Karpas-422 (cell line): Measurements from ENCODE around the gene MILR1. TPM values are rescaled to one million over a fixed set of nuclear protein-coding genes. Genes with fewer than 3 reads are reported as not detected.
"Not testable (repeated sequence)": the region's sequence is repeated elsewhere in the genome, so short reads cannot be mapped to it uniquely, and the experiment has no call there.

Experiments used
- DNase-seq: peaks from one replicate; pipeline ENCODE4 v3.0.0-alpha.2; 2015
- H2AFZ ChIP-seq: fragments of 200-600 bp; sonication (generic); 2 replicates; pipeline ENCODE4 v1.6.1; 2014; ENCODE audit warnings: antibody characterized with exemption, low read length, mixed read lengths
- H3K27ac ChIP-seq: fragments of 200-600 bp; sonication (generic); 2 replicates; pipeline ENCODE4 v1.5.1; 2014; ENCODE audit warnings: mild to moderate bottlenecking, low read length, moderate library complexity
- H3K27me3 ChIP-seq: fragments of 200-600 bp; sonication (generic); 2 replicates; pipeline ENCODE4 v1.6.1; 2014; ENCODE audit warnings: low read length, mixed read lengths
- H3K36me3 ChIP-seq: fragments of 200-600 bp; sonication (generic); 2 replicates; pipeline ENCODE4 v1.6.1; 2014; ENCODE audit warnings: low read length, mixed read lengths; ENCODE audit not compliant: insufficient read depth
- H3K4me1 ChIP-seq: fragments of 200-600 bp; sonication (generic); 2 replicates; pipeline ENCODE4 v1.6.1; 2014; ENCODE audit warnings: mild to moderate bottlenecking, low read length, mixed read lengths
- H3K4me2 ChIP-seq: fragments of 200-600 bp; sonication (generic); 2 replicates; pipeline ENCODE4 v1.6.1; 2014; ENCODE audit warnings: low read length, low read depth, mild to moderate bottlenecking; ENCODE audit not compliant: poor library complexity, severe bottlenecking
- H3K4me3 ChIP-seq: fragments of 200-600 bp; sonication (generic); 2 replicates; pipeline ENCODE4 v1.5.1; 2014; ENCODE audit warnings: mild to moderate bottlenecking, antibody characterized with exemption, low read length, mixed read lengths
- H3K79me2 ChIP-seq: fragments of 200-600 bp; sonication (generic); 2 replicates; pipeline ENCODE4 v1.6.1; 2014; ENCODE audit warnings: mild to moderate bottlenecking, low read length, mixed read lengths
- H3K9ac ChIP-seq: fragments of 200-600 bp; sonication (generic); 2 replicates; pipeline ENCODE4 v1.6.0; 2014; ENCODE audit warnings: low read length
- H3K9me2 ChIP-seq: fragments of 200-600 bp; sonication (generic), shearing (Covaris generic); replicated peaks from 2 replicates; pipeline ENCODE4 v1.6.0; 2014; ENCODE audit warnings: mild to moderate bottlenecking, low read length, moderate library complexity; ENCODE audit not compliant: insufficient read depth
- H3K9me3 ChIP-seq: fragments of 300-700, 200-600 bp; sonication (generic); 2 replicates; pipeline ENCODE4 v1.6.1; 2014; ENCODE audit warnings: low read length, mixed read lengths
- H4K20me1 ChIP-seq: fragments of 200-600 bp; sonication (generic); 2 replicates; pipeline ENCODE4 v1.6.1; 2014; ENCODE audit warnings: mild to moderate bottlenecking, antibody characterized with exemption, low read length, low read depth; ENCODE audit not compliant: insufficient read depth
- total RNA-seq: library from RNA; depleted of rRNA; stranded (reverse); fragments of >200 nt; shearing (Covaris generic); gene quantifications from 2 replicates; pipeline ENCODE4 v1.2.3, GENCODE V29; 2014; ENCODE audit warnings: low replicate concordance

The MILR1 gene
- total RNA-seq, 1 experiment from 2014 or later, result 156 TPM

- not testable (repeated sequence) for H3K9ac ChIP-seq, H3K79me2 ChIP-seq, H3K4me3 ChIP-seq, H3K27me3 ChIP-seq, H3K4me1 ChIP-seq, H3K4me2 ChIP-seq, H3K36me3 ChIP-seq, H2AFZ ChIP-seq, H3K9me2 ChIP-seq, DNase-seq, H3K27ac ChIP-seq, H4K20me1 ChIP-seq
- H3K9me3 ChIP-seq, result peaks cover 18% of the 10 kb centered on the region; the same call in 1 of the 2 replicates
These were observed 9.4 kb upstream of the MILR1 start for GRCh38 chr17:64439521-64439920.

- Histone ChIP-seq H3K4me1 (no peaks in the 10 kb centered on the region), H3K36me3 (no peaks in the 10 kb centered on the region), H4K20me1 (no peaks in the 10 kb centered on the region), H2AFZ (no peak overlapping the region), H3K9me3 (peaks cover 18% of the 10 kb centered on the region; the same call in 1 of the 2 replicates), H3K4me3 (no peak overlapping the region), H3K9me2 (no peaks in the 10 kb centered on the region), H3K27me3 (no peaks in the 10 kb centered on the region), H3K79me2 (no peaks in the 10 kb centered on the region), H3K27ac (no peak overlapping the region), H3K9ac (no peak overlapping the region), H3K4me2 (no peak overlapping the region)
- DNase-seq, result no peak
These were observed 9.0 kb upstream of the MILR1 start for GRCh38 chr17:64439956-64440355.

GRCh38 chr17:64441772-64442540 lies 7.0 kb upstream of the MILR1 start:
- H3K9me3 ChIP-seq, result peaks cover 14% of the 10 kb centered on the region; the same call in 1 of the 2 replicates
- no peak overlapping the region for H3K4me3 ChIP-seq
- no peak for DNase-seq
- H4K20me1 ChIP-seq, result no peaks in the 10 kb centered on the region
- H3K9me2 ChIP-seq, result no peaks in the 10 kb centered on the region
- no peak overlapping the region for H3K4me2 ChIP-seq
- H3K79me2 ChIP-seq, result no peaks in the 10 kb centered on the region
- no peaks in the 10 kb centered on the region for H3K27me3 ChIP-seq
- no peak overlapping the region for H2AFZ ChIP-seq
- no peaks in the 10 kb centered on the region for H3K36me3 ChIP-seq
- no peaks in the 10 kb centered on the region for H3K4me1 ChIP-seq
- no peak overlapping the region for H3K9ac ChIP-seq
- no peak overlapping the region for H3K27ac ChIP-seq

- H3K9me3 ChIP-seq, result peaks cover 8% of the 10 kb centered on the region; the same call in 1 of the 2 replicates
- H3K27me3 ChIP-seq, result no peaks in the 10 kb centered on the region
- no peaks in the 10 kb centered on the region for H3K36me3 ChIP-seq
- H3K4me3 ChIP-seq, result no peak overlapping the region
- no peak overlapping the region for H3K9ac ChIP-seq
- H3K9me2 ChIP-seq, result no peaks in the 10 kb centered on the region
- no peak overlapping the region for H2AFZ ChIP-seq
- no peak overlapping the region for H3K27ac ChIP-seq
- no peaks in the 10 kb centered on the region for H3K79me2 ChIP-seq
- no peak for DNase-seq
- no peak overlapping the region for H3K4me2 ChIP-seq
- no peaks in the 10 kb centered on the region for H3K4me1 ChIP-seq
- H4K20me1 ChIP-seq, result no peaks in the 10 kb centered on the region
These were observed 6.4 kb upstream of the MILR1 start for GRCh38 chr17:64442541-64442971.

- no peak overlapping the region for H3K4me2 ChIP-seq
- no peak overlapping the region for H3K4me3 ChIP-seq
- no peaks in the 10 kb centered on the region for H3K9me2 ChIP-seq
- no peak overlapping the region for H2AFZ ChIP-seq
- peaks cover 2% of the 10 kb centered on the region; the same call in 1 of the 2 replicates for H3K9me3 ChIP-seq
- H3K27ac ChIP-seq, result no peak overlapping the region
- H3K9ac ChIP-seq, result no peak overlapping the region
- H3K79me2 ChIP-seq, result no peaks in the 10 kb centered on the region
- no peaks in the 10 kb centered on the region for H3K36me3 ChIP-seq
- DNase-seq, result no peak
- peaks cover 2% of the 10 kb centered on the region for H3K4me1 ChIP-seq
- H3K27me3 ChIP-seq, result no peaks in the 10 kb centered on the region
- no peaks in the 10 kb centered on the region for H4K20me1 ChIP-seq
These were observed 5.7 kb upstream of the MILR1 start for GRCh38 chr17:64443086-64443760.

- H3K9ac ChIP-seq, result no peak overlapping the region
- no peak overlapping the region for H3K4me3 ChIP-seq
- no peak for DNase-seq
- H4K20me1 ChIP-seq, result no peaks in the 10 kb centered on the region
- H3K9me3 ChIP-seq, result no peaks in the 10 kb centered on the region
- H3K27me3 ChIP-seq, result no peaks in the 10 kb centered on the region
- H3K4me1 ChIP-seq, result peaks cover 20% of the 10 kb centered on the region
- peaks cover 11% of the 10 kb centered on the region for H3K36me3 ChIP-seq
- no peak overlapping the region for H3K4me2 ChIP-seq
- H3K79me2 ChIP-seq, result peaks cover 19% of the 10 kb centered on the region
- no peak overlapping the region for H3K27ac ChIP-seq
- no peak overlapping the region for H2AFZ ChIP-seq
- H3K9me2 ChIP-seq, result no peaks in the 10 kb centered on the region
These were observed 1.4 kb upstream of the MILR1 start for GRCh38 chr17:64447526-64447925.

GRCh38 chr17:64449545-64449944 lies 630 bp downstream of the MILR1 start:
- no peaks in the 10 kb centered on the region for H4K20me1 ChIP-seq
- no peaks in the 10 kb centered on the region for H3K9me2 ChIP-seq
- peaks cover 20% of the 10 kb centered on the region for H3K79me2 ChIP-seq
- H3K9ac ChIP-seq, result peak overlapping the region; percentile 74
- H3K4me3 ChIP-seq, result peak overlapping the region; percentile 70
- peak overlapping the region; percentile 80 for H3K4me2 ChIP-seq
- H3K36me3 ChIP-seq, result peaks cover 25% of the 10 kb centered on the region
- no peak overlapping the region for H2AFZ ChIP-seq
- no peaks in the 10 kb centered on the region for H3K9me3 ChIP-seq
- H3K4me1 ChIP-seq, result peaks cover 26% of the 10 kb centered on the region
- DNase-seq, result no peak
- no peaks in the 10 kb centered on the region for H3K27me3 ChIP-seq
- H3K27ac ChIP-seq, result peak overlapping the region; percentile 85
